Natural killer cell (primary cell): ENCODE data around the gene NAALADL2. TPM values are rescaled to one million over a fixed set of nuclear protein-coding genes. Genes with fewer than 3 reads are reported as not detected.

ENCODE experiments used
- ATAC-seq, 3 donors: fragments of 150-1000 bp in 2 of 3; fragments of 200-7000 bp in 1 of 3; cut with Tn5 transposase; 1 replicate in 1 of 3; 2 replicates in 2 of 3; pipeline ENCODE4 v1.10.0; 2021; ENCODE audit warnings: mild to moderate bottlenecking in 2 of 3, moderate library complexity in 2 of 3
- DNase-seq, 2 donors: peaks; one replicate each; pipeline versions ENCODE4 v3.0.0 to v3.0.0-alpha.2; 2013 to 2021; ENCODE audit warnings: mixed read lengths in 1 of 2
- H3K27ac ChIP-seq: one replicate; pipeline ENCODE4 v1.5.1; 2013; ENCODE audit warnings: mild to moderate bottlenecking, low read length
- H3K27me3 ChIP-seq: one replicate; pipeline ENCODE4 v1.6.1; 2013; ENCODE audit warnings: low read length; ENCODE audit not compliant: control insufficient read depth, insufficient read depth
- H3K36me3 ChIP-seq: one replicate; pipeline ENCODE4 v1.6.1; 2013; ENCODE audit warnings: low read length; ENCODE audit not compliant: control insufficient read depth, insufficient read depth
- H3K4me1 ChIP-seq: one replicate; pipeline ENCODE4 v1.6.1; 2013; ENCODE audit warnings: low read length; ENCODE audit not compliant: control insufficient read depth, insufficient read depth
- H3K4me3 ChIP-seq: one replicate; pipeline ENCODE4 v1.5.1; 2013; ENCODE audit warnings: low read length
- H3K9me3 ChIP-seq: one replicate; pipeline ENCODE4 v1.6.1; 2013; ENCODE audit warnings: low read length; ENCODE audit not compliant: control insufficient read depth, insufficient read depth
- H3K27ac Mint-ChIP-seq, 2 donors: one replicate each; pipeline ENCODE4 v1.8.0; 2022; ENCODE audit warnings: mild to moderate bottlenecking in 2 of 2, mixed read lengths in 2 of 2, moderate library complexity in 1 of 2
- H3K27me3 Mint-ChIP-seq, 2 donors: one replicate each; pipeline ENCODE4 v1.8.0; 2022; ENCODE audit warnings: low read depth in 2 of 2, mixed read lengths in 2 of 2
- H3K36me3 Mint-ChIP-seq: one replicate; pipeline ENCODE4 v1.8.0; 2022; ENCODE audit warnings: mixed read lengths
- H3K4me1 Mint-ChIP-seq, 2 donors: one replicate each; pipeline ENCODE4 v1.8.0; 2022; ENCODE audit warnings: mixed read lengths in 2 of 2
- H3K4me3 Mint-ChIP-seq: one replicate; pipeline ENCODE4 v1.8.0; 2022; ENCODE audit warnings: mild to moderate bottlenecking, moderate library complexity, mixed read lengths
- H3K9me3 Mint-ChIP-seq, 2 donors: one replicate each; pipeline ENCODE4 v1.8.0; 2022; ENCODE audit warnings: mixed read lengths in 2 of 2
- WGBS: methylation state at CpG from one replicate; pipeline ENCODE4 v1.1.7; 2013; ENCODE audit warnings: missing lambda C conversion rate; ENCODE audit not compliant: insufficient coverage; 5-methylcytosine and 5-hydroxymethylcytosine counted together
- intact Hi-C: fragments of 100-400 bp; cut with micrococcal nuclease; formaldehyde crosslinking; loops from one replicate; pipeline ENCODE4 v1.14.2; 2022
- total RNA-seq, 4 donors: library from RNA; stranded (reverse); fragments of 120-200 nt in 1 of 4; gene quantifications; one replicate each; pipeline versions ENCODE4 v1.2.3 to v1.2.4, GENCODE V29; 2013 to 2022
- TF ChIP-seq, protein P1 (sequence below): fragments of 200-600 bp; IDR thresholded peaks from one replicate; pipeline ENCODE4 v1.8.0; 2022; ENCODE audit warnings: antibody characterized with exemption

The NAALADL2 gene
- total RNA-seq, 3 donors from 2014 or later (not counting 1 experiment from before 2014, with no cell fraction given), result not detected

DNA sequence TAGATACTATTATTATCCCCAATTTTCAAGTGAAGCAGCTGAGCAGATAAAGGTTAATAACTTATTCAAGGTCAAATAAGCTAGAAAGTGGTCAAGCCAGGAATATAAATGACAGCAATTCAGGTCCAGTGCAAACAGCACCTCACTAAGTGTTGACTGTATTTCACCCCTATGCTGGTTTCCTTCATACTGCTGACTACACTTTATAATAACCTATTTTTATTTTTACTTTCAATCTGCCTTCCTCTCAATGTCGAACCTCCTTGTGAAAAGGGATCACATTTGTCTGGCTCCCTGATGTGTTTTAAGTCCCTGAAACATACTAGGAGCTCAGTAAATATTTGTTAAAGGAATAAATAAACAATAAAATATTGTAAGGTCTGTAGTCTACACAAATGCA is 146.1 kb downstream of the NAALADL2 start:
- no peaks in the 10 kb centered on the region for H3K27me3 Mint-ChIP-seq
- peaks cover 11 to 15% of the 10 kb centered on the region in 2 donors for H3K9me3 Mint-ChIP-seq
- 50% methylated on average over 1 of the region's 1 CpG for WGBS
- H3K36me3 Mint-ChIP-seq, result no peaks in the 10 kb centered on the region
- intact Hi-C loops, result no loop called here
- TF ChIP-seq, protein P1, sequence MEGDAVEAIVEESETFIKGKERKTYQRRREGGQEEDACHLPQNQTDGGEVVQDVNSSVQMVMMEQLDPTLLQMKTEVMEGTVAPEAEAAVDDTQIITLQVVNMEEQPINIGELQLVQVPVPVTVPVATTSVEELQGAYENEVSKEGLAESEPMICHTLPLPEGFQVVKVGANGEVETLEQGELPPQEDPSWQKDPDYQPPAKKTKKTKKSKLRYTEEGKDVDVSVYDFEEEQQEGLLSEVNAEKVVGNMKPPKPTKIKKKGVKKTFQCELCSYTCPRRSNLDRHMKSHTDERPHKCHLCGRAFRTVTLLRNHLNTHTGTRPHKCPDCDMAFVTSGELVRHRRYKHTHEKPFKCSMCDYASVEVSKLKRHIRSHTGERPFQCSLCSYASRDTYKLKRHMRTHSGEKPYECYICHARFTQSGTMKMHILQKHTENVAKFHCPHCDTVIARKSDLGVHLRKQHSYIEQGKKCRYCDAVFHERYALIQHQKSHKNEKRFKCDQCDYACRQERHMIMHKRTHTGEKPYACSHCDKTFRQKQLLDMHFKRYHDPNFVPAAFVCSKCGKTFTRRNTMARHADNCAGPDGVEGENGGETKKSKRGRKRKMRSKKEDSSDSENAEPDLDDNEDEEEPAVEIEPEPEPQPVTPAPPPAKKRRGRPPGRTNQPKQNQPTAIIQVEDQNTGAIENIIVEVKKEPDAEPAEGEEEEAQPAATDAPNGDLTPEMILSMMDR, result no peak
- Histone ChIP-seq H3K4me3 (no peak overlapping the region), H3K4me1 (no peaks in the 10 kb centered on the region), H3K27ac (no peak overlapping the region), H3K9me3 (no peaks in the 10 kb centered on the region), H3K27me3 (no peaks in the 10 kb centered on the region), H3K36me3 (no peaks in the 10 kb centered on the region)
- H3K4me3 Mint-ChIP-seq, result no peak overlapping the region
- no peak overlapping the region for H3K27ac Mint-ChIP-seq
- H3K4me1 Mint-ChIP-seq, result no peaks in the 10 kb centered on the region
- ATAC-seq, result no peak
- DNase-seq, result no peak

DNA sequence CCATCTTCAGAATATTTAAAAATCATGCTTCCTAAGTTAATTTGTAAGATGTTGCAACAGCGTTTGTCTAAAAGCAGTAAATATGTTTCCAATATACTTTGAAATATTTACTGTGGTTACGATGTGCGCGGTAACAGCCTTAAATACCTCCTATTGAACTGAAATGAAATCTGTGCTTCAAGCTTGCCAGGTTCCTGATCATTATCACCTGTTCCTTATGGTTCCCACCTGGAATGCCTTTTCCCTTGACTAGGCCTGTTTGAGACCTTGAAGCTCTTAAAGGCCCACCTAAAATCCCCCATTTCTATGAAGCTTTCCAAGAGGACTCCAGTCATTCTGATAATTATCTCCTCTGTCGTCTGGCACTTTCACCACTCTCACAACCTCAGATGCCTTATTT is 146.7 kb downstream of the NAALADL2 start:
- H3K9me3 Mint-ChIP-seq, result peaks cover 11 to 13% of the 10 kb centered on the region in 2 donors
- Histone ChIP-seq H3K27ac (no peak overlapping the region), H3K36me3 (no peaks in the 10 kb centered on the region), H3K4me1 (no peaks in the 10 kb centered on the region), H3K27me3 (no peaks in the 10 kb centered on the region), H3K4me3 (no peak overlapping the region), H3K9me3 (no peaks in the 10 kb centered on the region)
- no peaks in the 10 kb centered on the region for H3K36me3 Mint-ChIP-seq
- 100% methylated on average over 4 of the region's 5 CpGs for WGBS
- DNase-seq (no peak), ATAC-seq (no peak)
- TF ChIP-seq, protein P1, result no peak
- H3K27me3 Mint-ChIP-seq, result no peaks in the 10 kb centered on the region
- H3K4me3 Mint-ChIP-seq, result no peak overlapping the region
- intact Hi-C loops, result no loop called here
- H3K4me1 Mint-ChIP-seq, result no peaks in the 10 kb centered on the region
- no peak overlapping the region for H3K27ac Mint-ChIP-seq

GRCh38 chr3:175007306-175007705 is 148.2 kb downstream of the NAALADL2 start:
- no peaks in the 10 kb centered on the region for H3K36me3 Mint-ChIP-seq
- no peak for DNase-seq
- H3K4me1 Mint-ChIP-seq, result no peaks in the 10 kb centered on the region
- H3K27me3 ChIP-seq, result no peaks in the 10 kb centered on the region
- H3K27ac Mint-ChIP-seq, result no peak overlapping the region
- H3K4me3 Mint-ChIP-seq, result no peak overlapping the region
- no peaks in the 10 kb centered on the region for H3K27me3 Mint-ChIP-seq
- H3K4me3 ChIP-seq, result no peak overlapping the region
- peaks cover 11 to 14% of the 10 kb centered on the region in 2 donors for H3K9me3 Mint-ChIP-seq
- intact Hi-C loops, result no loop called here
- no peak overlapping the region for H3K27ac ChIP-seq
- 80% methylated on average over 1 of the region's 1 CpG for WGBS
- peaks cover 2% of the 10 kb centered on the region for H3K9me3 ChIP-seq
- H3K4me1 ChIP-seq, result no peaks in the 10 kb centered on the region
- no peaks in the 10 kb centered on the region for H3K36me3 ChIP-seq
- no peak for ATAC-seq
- TF ChIP-seq, protein P1, result no peak

- no peak overlapping the region for H3K27ac Mint-ChIP-seq
- no peak overlapping the region for H3K4me3 Mint-ChIP-seq
- DNase-seq (no peak), ATAC-seq (no peak)
- no peak overlapping the region for H3K4me3 ChIP-seq
- no peaks in the 10 kb centered on the region for H3K36me3 Mint-ChIP-seq
- intact Hi-C loops, result no loop called here
- H3K9me3 Mint-ChIP-seq, result peaks cover 10 to 14% of the 10 kb centered on the region in 2 donors
- H3K9me3 ChIP-seq, result peaks cover 2% of the 10 kb centered on the region
- H3K4me1 Mint-ChIP-seq, result no peaks in the 10 kb centered on the region
- no peaks in the 10 kb centered on the region for H3K27me3 ChIP-seq
- no peaks in the 10 kb centered on the region for H3K36me3 ChIP-seq
- WGBS, result no CpG with 5 or more reads among the region's 2 CpGs
- H3K27ac ChIP-seq, result no peak overlapping the region
- no peaks in the 10 kb centered on the region for H3K4me1 ChIP-seq
- TF ChIP-seq, protein P1, result no peak
- no peaks in the 10 kb centered on the region for H3K27me3 Mint-ChIP-seq
These were observed 150.2 kb downstream of the NAALADL2 start for GRCh38 chr3:175009295-175009694.
